HT-29 (cell line): ENCODE results near the gene ABLIM2. TPM values are rescaled to one million over a fixed set of nuclear protein-coding genes. Genes with fewer than 3 reads are reported as not detected.
"Not testable (repeated sequence)": the region's sequence is repeated elsewhere in the genome, so short reads cannot be mapped to it uniquely, and the experiment has no call there.

Experiments used
- DNase-seq: peaks from one replicate; pipeline ENCODE4 v3.0.0-alpha.2; 2015; ENCODE audit warnings: low spot score
- total RNA-seq: library from RNA; depleted of rRNA; stranded (reverse); fragments of >200 nt; shearing (Covaris generic); gene quantifications from 2 replicates; pipeline ENCODE4 v1.2.3, GENCODE V29; 2014

The ABLIM2 gene
- total RNA-seq, 1 experiment from 2014 or later: 0.13 TPM

DNA sequence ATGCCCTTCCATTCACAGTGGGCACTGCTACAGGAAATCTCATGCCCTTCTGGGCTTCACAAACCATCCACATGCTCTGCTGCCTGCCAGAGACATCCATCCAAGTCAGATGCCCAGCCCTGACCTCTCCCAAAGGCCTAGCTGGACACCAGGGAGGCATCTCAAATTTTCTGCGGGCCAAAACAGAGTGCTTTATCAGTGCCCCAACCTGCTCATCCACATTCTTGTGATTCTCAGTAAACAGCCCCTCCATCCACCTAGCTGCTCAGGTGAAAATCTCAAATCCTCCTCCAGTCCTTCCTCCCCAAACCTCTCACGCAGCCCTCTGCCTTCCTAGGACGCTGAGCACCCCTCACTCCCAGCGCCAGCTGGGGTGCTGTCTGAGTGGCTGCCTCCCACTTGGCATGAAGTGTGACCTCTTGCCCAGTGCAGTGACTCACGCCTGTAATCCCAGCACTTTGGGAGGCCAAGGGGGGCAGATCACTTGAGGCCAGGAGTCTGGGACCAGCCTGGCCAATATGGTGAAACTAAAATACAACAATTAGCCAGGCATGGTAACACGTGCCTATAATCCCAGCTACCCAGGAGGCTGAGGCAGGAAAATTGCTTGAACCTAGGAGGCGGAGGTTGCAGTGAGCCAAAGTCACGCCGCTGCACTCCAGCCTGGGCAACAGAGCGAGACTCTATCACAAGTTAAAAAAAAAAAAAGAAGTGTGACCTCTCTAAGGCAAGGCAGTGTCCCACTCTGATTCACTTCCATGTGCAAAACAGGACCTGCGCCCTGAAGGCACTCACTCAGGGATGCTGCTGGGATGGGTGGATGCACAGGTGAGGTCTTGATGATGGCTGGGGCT is 217.3 kb downstream of the ABLIM2 start:
- DNase-seq: peak; percentile 29

- DNase-seq: peak; percentile 80
Observed at GRCh38 chr4:7939377-7940108, 219.1 kb downstream of the ABLIM2 start, which contains the start of gene AFAP1. TSS of gene AFAP1 (minus strand) at chr4:7939861. CDS start at chr4:7872078, 67,783 bp downstream.

DNA sequence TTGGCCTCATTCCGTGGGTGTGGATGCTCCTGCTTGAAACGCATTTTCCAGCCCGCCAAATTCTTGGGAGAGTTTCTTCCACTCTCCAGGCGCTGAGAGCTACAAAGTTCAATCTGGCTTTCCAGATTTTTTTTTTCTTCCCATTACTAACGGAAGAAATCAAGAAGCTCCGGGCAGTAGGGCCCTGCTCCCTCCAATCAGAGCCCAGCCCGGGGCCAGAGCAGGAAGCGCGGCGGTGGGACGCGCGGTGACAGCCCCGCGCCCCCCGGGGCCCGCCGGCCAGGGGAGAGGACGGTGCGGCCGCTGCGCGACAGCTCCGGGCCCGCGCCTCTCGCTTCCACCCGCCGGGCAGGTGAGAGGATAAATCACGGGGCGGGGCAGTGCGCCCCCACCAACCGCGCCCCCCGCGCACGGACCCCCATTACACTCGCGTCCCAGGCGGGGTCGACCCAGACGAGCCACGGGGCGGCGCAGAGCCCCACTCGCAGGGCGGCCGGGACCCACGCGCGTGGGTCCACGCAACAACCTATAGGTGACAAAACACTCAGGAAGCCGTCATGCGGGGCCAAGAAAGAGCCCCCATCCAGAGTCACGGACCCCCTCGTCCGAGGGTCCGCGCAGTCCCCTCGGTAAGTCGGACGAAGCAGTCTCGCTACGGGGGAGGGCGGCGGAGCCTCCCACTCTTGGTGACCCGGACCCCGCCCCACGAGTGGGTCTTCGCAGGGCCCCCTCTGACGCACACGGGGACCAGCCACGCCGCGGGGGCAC is 219.8 kb downstream of the ABLIM2 start:
- peak; percentile 17 for DNase-seq

- DNase-seq: no peak
Observed at GRCh38 chr4:7938266-7938608, 220.4 kb downstream of the ABLIM2 start.

DNA sequence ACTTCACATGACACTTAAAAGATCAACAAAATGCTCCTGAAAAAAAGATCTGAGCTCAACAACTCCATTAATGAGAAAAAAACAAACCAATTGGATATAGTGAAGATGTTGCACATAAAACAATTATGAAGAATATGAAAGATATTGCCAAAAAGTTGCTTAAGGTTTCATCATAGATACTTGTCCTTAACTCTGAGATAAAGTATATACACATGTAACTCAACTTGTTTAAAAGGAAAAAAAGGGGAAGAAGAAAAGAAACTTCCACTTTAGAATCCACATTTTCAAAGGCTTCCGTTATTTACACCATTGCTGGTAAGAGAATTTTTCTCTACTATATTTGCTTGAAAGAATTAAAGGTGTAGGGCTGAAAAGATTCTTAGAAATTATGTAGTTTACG is 221.6 kb downstream of the ABLIM2 start:
- no peak for DNase-seq

DNA sequence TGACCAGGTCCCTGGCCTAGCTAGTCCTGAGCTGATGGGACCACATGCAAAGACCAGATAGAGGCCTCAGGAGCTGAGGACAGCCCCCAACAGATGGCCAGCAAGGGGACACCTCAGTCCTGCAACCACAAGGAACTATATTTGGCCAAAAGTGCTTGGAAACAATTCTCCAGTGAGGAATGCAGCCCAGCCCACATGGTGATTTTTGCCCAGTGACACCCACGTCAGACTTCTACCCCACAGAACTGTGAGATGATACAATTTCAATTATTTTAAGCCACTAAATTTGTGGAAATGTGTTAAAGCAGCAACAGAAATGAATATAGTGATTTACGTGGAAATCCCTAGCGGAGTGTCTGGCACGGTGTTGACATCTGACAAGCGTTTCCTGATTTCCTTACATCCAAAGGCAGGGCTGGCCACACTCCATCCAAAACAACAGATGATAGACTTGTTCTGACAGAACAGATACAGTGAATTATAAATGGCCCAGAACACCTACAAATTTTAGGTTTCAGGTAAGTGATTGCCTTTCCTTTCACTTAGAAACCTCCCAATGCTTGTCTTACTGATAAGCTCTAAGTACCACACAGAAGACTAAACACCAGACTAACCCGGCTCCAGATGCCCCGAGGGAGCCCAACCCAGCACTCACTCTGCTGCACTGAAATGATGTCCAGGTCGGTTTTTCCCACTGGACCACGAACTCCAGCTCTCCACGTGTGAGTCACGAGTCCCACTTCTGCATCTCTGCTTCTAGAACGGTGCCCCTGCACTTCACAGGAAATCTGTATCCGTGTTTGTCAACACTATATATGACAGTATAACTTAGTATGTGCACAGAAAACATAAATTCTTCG is 224.7 kb downstream of the ABLIM2 start:
- DNase-seq: no peak

DNA sequence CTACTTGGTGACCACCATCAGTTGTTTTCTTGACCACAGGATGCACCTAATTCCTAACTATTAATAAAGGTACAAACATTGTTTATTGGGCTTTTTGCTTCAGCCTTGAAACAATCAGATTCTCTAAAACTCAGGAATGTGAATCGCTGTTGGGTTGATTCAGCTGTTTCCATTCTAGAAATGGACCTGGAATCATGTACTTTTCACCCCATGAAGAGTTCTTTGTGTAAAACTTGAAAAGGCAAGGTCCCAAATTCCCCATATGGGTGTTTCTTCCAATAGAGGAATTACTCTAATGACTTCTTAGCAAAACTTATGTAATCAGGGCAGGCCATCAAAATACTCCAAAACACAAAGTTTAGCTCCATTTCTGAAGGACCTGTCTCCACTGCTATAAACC is 226.3 kb downstream of the ABLIM2 start:
- DNase-seq: no peak

- peak; percentile 33 for DNase-seq
Observed at GRCh38 chr4:7929118-7929951, 229.3 kb downstream of the ABLIM2 start.

- DNase-seq: no peak
Observed at GRCh38 chr4:7928711-7929110, 229.9 kb downstream of the ABLIM2 start.

GRCh38 chr4:7926822-7927221 is 231.8 kb downstream of the ABLIM2 start:
- no peak for DNase-seq

- no peak for DNase-seq
Observed at GRCh38 chr4:7924570-7924969, 234.0 kb downstream of the ABLIM2 start.

DNA sequence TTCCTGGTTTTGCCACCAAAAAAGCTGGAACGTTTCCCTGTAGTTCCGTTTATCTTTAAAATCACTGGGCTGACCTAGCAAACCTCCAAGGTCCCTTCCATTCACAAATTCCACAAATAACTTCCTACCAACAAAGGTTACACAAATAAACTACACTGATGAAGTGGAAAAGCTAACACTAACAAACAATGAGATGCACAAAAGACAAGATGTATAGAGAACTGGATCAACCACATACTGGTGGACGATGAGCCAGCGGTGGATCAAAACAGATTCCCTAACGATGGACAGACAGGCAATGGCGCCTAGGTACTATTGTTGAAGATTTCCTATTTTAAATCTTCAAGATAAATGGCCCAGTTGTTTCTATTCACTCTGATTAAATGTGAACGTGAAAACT is 234.4 kb downstream of the ABLIM2 start:
- no peak for DNase-seq

GRCh38 chr4:7922466-7922865 is 236.1 kb downstream of the ABLIM2 start:
- DNase-seq: no peak

DNA sequence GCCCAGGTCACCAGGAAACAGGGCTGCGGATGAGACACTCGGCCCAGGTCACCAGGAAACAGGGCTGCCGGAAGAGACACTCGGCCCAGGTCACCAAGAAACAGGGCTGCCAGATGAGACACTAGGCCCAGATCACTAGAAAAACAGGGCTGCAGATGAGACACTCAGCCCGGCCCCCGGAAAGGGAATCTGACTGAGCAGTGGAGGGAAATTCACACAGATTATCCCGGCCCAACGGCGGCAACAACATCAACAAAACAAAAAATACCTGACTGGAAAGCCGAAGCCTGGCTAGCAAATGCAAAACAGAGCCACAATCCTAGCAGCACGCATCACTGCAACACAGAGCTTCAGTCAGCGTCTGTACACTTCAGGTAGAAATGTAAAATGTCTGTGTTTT is 239.6 kb downstream of the ABLIM2 start:
- DNase-seq: no peak

GRCh38 chr4:7918187-7918586 is 240.4 kb downstream of the ABLIM2 start:
- DNase-seq: not testable (repeated sequence)

GRCh38 chr4:7917669-7918068 is 240.9 kb downstream of the ABLIM2 start:
- no peak for DNase-seq

DNA sequence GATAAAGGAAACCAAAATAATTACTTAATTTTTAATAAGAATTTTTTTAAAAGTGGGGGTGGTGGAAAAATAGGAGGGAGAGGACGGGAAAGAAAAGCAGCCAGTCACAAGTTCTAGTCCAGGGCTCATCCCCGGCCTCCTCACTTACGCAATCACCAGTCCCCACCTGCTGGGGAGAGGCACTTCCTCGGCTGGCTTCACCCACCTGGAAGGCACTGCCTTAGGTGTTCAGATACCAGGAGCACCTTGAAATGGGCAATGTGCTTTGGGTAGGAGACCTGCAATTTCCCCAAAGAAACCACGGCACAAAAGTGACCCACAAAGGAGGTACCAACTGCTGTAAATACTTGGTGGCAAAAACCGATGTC is 242.8 kb downstream of the ABLIM2 start:
- no peak for DNase-seq
